ENCODE measurements around the gene HS3ST4. TPM values are rescaled to one million over a fixed set of nuclear protein-coding genes. Genes with fewer than 3 reads are reported as not detected.

HS3ST4 gene
- total and polyA plus RNA-seq, 2 of the 4 experiments (the other 2 are of a cell fraction), result not detected

DNA sequence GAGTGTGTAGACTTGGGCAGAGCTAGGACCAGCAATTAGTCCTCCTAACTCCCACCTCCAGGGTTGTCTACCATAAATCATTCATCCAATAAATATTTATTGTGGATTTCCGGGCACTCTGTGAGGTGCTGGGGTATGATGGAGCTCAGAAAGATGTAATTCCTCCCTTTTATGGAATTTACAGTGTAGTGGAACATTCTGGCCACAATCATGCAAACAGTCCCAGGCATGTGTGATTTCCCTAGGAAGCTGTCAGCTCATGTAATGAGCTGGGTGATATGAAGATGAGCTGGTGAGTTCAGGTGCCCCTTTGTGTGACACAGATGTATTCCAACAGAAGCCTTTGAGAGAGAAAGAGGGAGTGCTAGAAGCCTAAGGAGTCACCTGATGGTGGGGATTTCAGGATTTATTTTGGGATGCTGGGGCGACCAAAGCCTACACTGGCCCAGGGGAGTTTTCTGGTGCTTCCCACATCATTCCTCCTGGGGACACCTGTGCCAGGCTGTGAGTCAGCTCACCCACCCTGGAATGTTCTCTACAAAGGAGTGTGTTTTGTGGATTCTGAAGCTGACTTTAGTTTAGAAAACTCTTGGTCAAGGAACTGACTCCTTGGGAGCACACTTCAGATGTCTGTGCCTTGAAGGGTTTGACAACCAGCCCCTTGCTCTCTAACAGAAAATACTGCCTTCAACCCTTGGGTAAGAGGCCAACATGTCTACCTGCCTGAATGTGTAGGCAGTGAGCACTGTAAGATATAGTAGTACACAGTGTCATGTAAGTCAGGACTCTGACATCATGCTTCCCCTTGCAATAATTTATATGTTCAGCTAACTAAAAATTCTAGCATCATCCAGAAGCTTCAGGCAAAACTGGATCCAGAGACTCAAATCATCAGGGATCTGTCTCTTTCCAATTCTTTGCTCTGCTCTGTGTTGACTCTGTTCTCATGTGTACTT is 42.9 kb downstream of the HS3ST4 start:
- peaks cover 4% of the 10 kb centered on the region; the same call in 1 of the 2 replicates for H3K9me3 ChIP-seq (ENCODE audit: control insufficient read depth, insufficient read depth, low read length)
- no peak overlapping the region for H3K27ac ChIP-seq (ENCODE audit: insufficient read depth, low read length)
- no TSS peak for BruUV-seq (replicated peaks)
- no peak overlapping the region for H3K14ac ChIP-seq (replicated peaks; ENCODE audit: low read depth, low read length)
- no peak overlapping the region for H4K8ac ChIP-seq (ENCODE audit: low read depth in 2 of 2, low read length in 2 of 2)
- no peak overlapping the region for H3K56ac ChIP-seq (ENCODE audit: extremely low read depth, insufficient read depth, low read length)
- no peak overlapping the region for H2BK5ac ChIP-seq (ENCODE audit: low read depth, low read length, poor library complexity, severe bottlenecking)
- no CpG with 5 or more reads among the region's 2 CpGs for WGBS, 2 experiments (ENCODE audit: extremely low coverage in 2 of 2, insufficient read length in 1 of 2)
- no peaks in the 10 kb centered on the region for H3K27me3 ChIP-seq (ENCODE audit: control insufficient read depth, insufficient read depth, low read length)
- ChIA-PET CTCF (no interaction called here), POLR2A (ENCODE audit: unreplicated experiment) (no interaction called here)
- in situ Hi-C loops (cut with MboI; ENCODE audit: low sequenced_read_pairs) (no loop called here), dilution Hi-C loops (cut with HindIII; ENCODE audit: low sequenced_read_pairs, unreplicated experiment) (no loop called here), intact Hi-C loops (cut with micrococcal nuclease) (no loop called here)
- H2BK20ac ChIP-seq (ENCODE audit: low read depth, low read length), result no peak overlapping the region
- no peak for DNase-seq
- no peak overlapping the region for H2AFZ ChIP-seq (replicated peaks; ENCODE audit: low read length, poor library complexity)
- H2BK120ac ChIP-seq (ENCODE audit: low read depth, low read length), result no peak overlapping the region
- H3K9me1 ChIP-seq (ENCODE audit: insufficient read depth, low read length), result no peaks in the 10 kb centered on the region
- H2BK15ac ChIP-seq (ENCODE audit: low read depth, low read length), result no peak overlapping the region
- H3K23ac ChIP-seq (ENCODE audit: low read depth, low read length), result no peak overlapping the region
- no peak for ATAC-seq (ENCODE audit: low read depth)
- no peak overlapping the region for H3K4me3 ChIP-seq (ENCODE audit: insufficient read depth, low read depth, low read length)
- no peaks in the 10 kb centered on the region for H4K20me1 ChIP-seq (ENCODE audit: insufficient read depth, low read length)
- H4K91ac ChIP-seq (ENCODE audit: insufficient read depth, low read depth, low read length), result no peak overlapping the region
- H3K36me3 ChIP-seq (ENCODE audit: control insufficient read depth, insufficient read depth, low read length), result no peaks in the 10 kb centered on the region
- TF ChIP-seq FOS (IDR thresholded peaks at IDR 0.05; ENCODE audit: low read depth, low read length) (no peak), POLR2A (IDR thresholded peaks at IDR 0.05; ENCODE audit: low read depth, low read length) (no peak), MXI1 (IDR thresholded peaks at IDR 0.05; ENCODE audit: borderline replicate concordance, low read depth, low read length) (no peak), SMC3 (IDR thresholded peaks at IDR 0.05; ENCODE audit: low read depth, low read length) (no peak), RCOR1 (IDR thresholded peaks at IDR 0.05; ENCODE audit: insufficient replicate concordance, low read length) (no peak), ELK1 (IDR thresholded peaks at IDR 0.05; ENCODE audit: borderline replicate concordance, low read depth, low read length) (no peak), RFX5 (IDR thresholded peaks at IDR 0.05; ENCODE audit: low read depth, low read length) (no peak), BHLHE40 (IDR thresholded peaks at IDR 0.05; ENCODE audit: low read depth, low read length) (no peak), NFE2L2 (IDR thresholded peaks at IDR 0.05; ENCODE audit: low read depth, low read length) (no peak), CHD1 (IDR thresholded peaks at IDR 0.05; ENCODE audit: low read depth, low read length) (no peak), MAFK (IDR thresholded peaks at IDR 0.05; ENCODE audit: low read depth, low read length) (no peak)
- TF ChIP-seq, protein P1, sequence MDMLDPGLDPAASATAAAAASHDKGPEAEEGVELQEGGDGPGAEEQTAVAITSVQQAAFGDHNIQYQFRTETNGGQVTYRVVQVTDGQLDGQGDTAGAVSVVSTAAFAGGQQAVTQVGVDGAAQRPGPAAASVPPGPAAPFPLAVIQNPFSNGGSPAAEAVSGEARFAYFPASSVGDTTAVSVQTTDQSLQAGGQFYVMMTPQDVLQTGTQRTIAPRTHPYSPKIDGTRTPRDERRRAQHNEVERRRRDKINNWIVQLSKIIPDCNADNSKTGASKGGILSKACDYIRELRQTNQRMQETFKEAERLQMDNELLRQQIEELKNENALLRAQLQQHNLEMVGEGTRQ (IDR thresholded peaks at IDR 0.05; ENCODE audit: low read depth, low read length), result no peak
- no peak overlapping the region for H3K9ac ChIP-seq (ENCODE audit: low read depth, low read length)
- no peak overlapping the region for H3K4me2 ChIP-seq (ENCODE audit: low read depth, low read length)
- no peak overlapping the region for H3K4ac ChIP-seq (ENCODE audit: low read depth, low read length)
- H2AK9ac ChIP-seq (replicated peaks; ENCODE audit: low read depth, low read length, poor library complexity), result no peak overlapping the region
- no peak overlapping the region for H4K5ac ChIP-seq (ENCODE audit: low read depth, low read length)
- no peak overlapping the region for H3K18ac ChIP-seq (ENCODE audit: low read depth, low read length)
- H2AK5ac ChIP-seq (ENCODE audit: low read depth, low read length), result no peak overlapping the region
- H3K79me1 ChIP-seq (ENCODE audit: low read depth in 1 of 2, low read length in 2 of 2), result no peaks in the 10 kb centered on the region
- H3K4me1 ChIP-seq (ENCODE audit: control insufficient read depth, insufficient read depth, low read length), result no peaks in the 10 kb centered on the region

All from IMR-90 (cell line).